K562 (cell line): Measurements from ENCODE around the gene TTLL11.

ENCODE experiments used
- ATF2 ChIP-seq: sonication (generic); formaldehyde crosslinking; IDR thresholded peaks from 2 replicates; pipeline ENCODE4 v1.8.1; 2022; ENCODE audit warnings: missing genetic modification reagents
- ATF7 ChIP-seq: fragments of 450-650 bp; IDR thresholded peaks from 2 replicates; pipeline ENCODE4 v1.7.1; 2014; ENCODE audit warnings: mild to moderate bottlenecking, moderate library complexity
- BRF1 ChIP-seq: IDR thresholded peaks from 3 replicates; pipeline ENCODE4 v1.6.1; 2011; ENCODE audit warnings: borderline replicate concordance, mild to moderate bottlenecking; ENCODE audit not compliant: insufficient read length; ENCODE audit errors: extremely low read depth
- BRF2 ChIP-seq: IDR thresholded peaks from 3 replicates; pipeline ENCODE4 v1.6.1; 2011; ENCODE audit warnings: borderline replicate concordance, mild to moderate bottlenecking; ENCODE audit not compliant: insufficient read length, insufficient read depth
- EP300 ChIP-seq: IDR thresholded peaks from 2 replicates; pipeline ENCODE4 v1.6.1; 2012; ENCODE audit warnings: low read length, improper control_type of control experiment
- PHB2 ChIP-seq: fragments of 450-650 bp; IDR thresholded peaks from 2 replicates; pipeline ENCODE4 v1.6.1; 2017; ENCODE audit warnings: low read depth
- PHF20 ChIP-seq: fragments of 450-650 bp; IDR thresholded peaks from 2 replicates; pipeline ENCODE4 v1.6.1; 2018; ENCODE audit not compliant: partially characterized antibody
- POLR2AphosphoS5 ChIP-seq: IDR thresholded peaks from 2 replicates; pipeline ENCODE4 v1.6.1; 2011; ENCODE audit warnings: mild to moderate bottlenecking, low read depth, low read length, moderate library complexity; ENCODE audit not compliant: control insufficient read depth, insufficient read depth
- SAP30 ChIP-seq: fragments of 200-600 bp; sonication (generic); IDR thresholded peaks from 2 replicates; pipeline ENCODE4 v1.6.1; 2012; ENCODE audit warnings: borderline replicate concordance, low read depth, mild to moderate bottlenecking, moderate library complexity, low read length, control low read depth, inconsistent platforms; ENCODE audit not compliant: insufficient read depth, poor library complexity, severe bottlenecking
- ZNF354B ChIP-seq: fragments of 250-450 bp; sonication (Bioruptor Pico); IDR thresholded peaks from 2 replicates; pipeline ENCODE4 v1.4.0; 2020
- ZNF644 ChIP-seq: fragments of 200-800 bp; sonication (Bioruptor generic); IDR thresholded peaks from 2 replicates; pipeline ENCODE4 v1.6.1; 2016; ENCODE audit warnings: low read depth, missing genetic modification characterization, missing compliant biosample characterization

GRCh38 chr9:121956808-121957207, 136.3 kb downstream of the TTLL11 start:
- TF ChIP-seq PHB2: no peak
- TF ChIP-seq BRF2: no peak
- no peak for TF ChIP-seq BRF1
- TF ChIP-seq ZNF354B (CRISPR knock-in tag): no peak
- TF ChIP-seq ZNF644 (tag): no peak
- TF ChIP-seq ATF7: no peak
- TF ChIP-seq POLR2AphosphoS5: no peak
- TF ChIP-seq PHF20: no peak
- TF ChIP-seq SAP30: no peak
- TF ChIP-seq ATF2: no peak
- no peak for TF ChIP-seq EP300
